ENCODE data around the gene NDOR1.
A peak's percentile ranks its signal among the peaks of the same experiment; 100 is the strongest.

The NDOR1 gene

DNA sequence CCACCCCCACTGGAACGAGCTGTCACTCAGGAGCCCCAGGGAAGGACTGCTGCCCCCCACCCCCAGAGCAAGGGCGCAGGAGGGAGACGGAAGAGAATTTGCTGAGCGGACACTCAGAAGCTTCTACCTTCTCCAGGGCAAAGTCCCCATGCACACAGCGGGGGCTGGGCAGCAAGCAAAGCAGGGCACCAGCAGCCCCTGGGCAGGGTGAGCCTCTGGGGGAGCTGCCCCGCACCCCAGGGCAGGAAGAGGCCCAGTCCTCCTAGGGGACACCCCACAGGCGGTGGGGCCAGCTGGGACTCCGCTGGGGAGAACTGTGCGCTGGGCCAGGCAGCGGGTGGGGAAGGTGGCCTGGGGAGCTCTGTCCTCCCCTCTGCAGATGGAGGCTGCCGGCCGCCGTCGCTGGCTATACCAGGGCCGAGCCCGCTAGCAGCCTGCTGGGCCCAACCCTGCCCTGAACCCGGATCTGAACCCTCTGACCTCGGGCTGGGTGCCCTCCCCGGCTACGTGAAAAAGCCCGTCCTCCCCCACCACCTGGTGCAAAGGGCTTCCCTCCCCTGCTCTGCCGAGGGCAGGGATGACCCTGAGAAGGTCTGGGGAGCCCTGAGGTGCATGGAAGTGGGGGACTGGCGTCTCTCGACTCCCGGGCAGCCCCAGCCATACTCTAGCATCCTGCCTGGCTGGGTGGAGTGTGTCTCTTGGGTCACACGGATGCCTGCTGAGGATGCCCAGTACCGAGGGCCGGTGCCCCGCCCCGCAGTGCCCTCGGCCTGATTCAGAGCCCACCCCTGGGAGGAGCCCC is 24.6 kb downstream of the NDOR1 start:
- DNase-seq (ENCODE audit: low read depth): no peak
- TF ChIP-seq, protein P1, sequence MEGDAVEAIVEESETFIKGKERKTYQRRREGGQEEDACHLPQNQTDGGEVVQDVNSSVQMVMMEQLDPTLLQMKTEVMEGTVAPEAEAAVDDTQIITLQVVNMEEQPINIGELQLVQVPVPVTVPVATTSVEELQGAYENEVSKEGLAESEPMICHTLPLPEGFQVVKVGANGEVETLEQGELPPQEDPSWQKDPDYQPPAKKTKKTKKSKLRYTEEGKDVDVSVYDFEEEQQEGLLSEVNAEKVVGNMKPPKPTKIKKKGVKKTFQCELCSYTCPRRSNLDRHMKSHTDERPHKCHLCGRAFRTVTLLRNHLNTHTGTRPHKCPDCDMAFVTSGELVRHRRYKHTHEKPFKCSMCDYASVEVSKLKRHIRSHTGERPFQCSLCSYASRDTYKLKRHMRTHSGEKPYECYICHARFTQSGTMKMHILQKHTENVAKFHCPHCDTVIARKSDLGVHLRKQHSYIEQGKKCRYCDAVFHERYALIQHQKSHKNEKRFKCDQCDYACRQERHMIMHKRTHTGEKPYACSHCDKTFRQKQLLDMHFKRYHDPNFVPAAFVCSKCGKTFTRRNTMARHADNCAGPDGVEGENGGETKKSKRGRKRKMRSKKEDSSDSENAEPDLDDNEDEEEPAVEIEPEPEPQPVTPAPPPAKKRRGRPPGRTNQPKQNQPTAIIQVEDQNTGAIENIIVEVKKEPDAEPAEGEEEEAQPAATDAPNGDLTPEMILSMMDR (IDR thresholded peaks at IDR 0.05; ENCODE audit: control insufficient read depth, extremely low read depth, insufficient read depth): no peak
- H3K4me3 ChIP-seq (ENCODE audit: low read depth, low read length): no peak overlapping the region

DNA sequence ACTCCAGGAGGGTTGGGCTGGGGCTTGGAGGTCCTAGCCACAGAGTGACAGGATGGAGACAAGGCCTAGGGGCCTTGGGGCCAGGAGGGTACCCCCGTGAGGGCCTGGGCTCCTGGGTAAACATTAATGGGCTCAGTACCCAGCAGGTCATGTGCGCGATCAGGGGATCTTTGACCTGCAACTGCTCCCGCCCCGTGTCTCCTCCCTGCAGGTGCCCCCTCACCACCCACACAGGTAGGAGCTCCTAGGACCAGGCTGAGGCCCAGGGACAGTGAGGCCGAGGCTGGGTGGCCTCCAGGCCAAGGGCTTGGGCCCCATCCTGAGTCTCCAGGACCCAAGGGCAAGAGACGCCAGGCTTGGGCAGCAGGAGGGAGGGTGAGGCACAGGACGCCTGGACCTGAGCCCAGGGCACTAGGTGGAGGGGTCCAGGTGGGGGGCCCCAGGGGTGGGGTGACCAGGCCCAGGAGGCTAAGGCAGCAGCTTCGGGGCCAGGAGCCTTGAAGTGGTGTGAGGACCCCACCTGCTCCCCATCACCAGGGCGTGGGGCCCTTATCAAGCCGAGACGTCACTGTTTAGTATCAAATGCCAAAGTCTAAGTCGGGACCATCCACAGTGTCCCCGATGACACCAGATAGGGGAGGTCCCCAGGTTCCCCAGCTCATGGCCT is 25.3 kb downstream of the NDOR1 start, which contains the start of gene SLC34A3:
TSS of gene SLC34A3 (plus strand) at position 197 of the 667 bp plus-strand sequence. CDS start 802 bp downstream, outside the sequence.
- TF ChIP-seq, protein P1 (IDR thresholded peaks at IDR 0.05; ENCODE audit: control insufficient read depth, extremely low read depth, insufficient read depth): no peak
- no peak for DNase-seq (ENCODE audit: low read depth)
- H3K4me3 ChIP-seq (ENCODE audit: low read depth, low read length): peak within 1 kb of the TSS; percentile 50

DNA sequence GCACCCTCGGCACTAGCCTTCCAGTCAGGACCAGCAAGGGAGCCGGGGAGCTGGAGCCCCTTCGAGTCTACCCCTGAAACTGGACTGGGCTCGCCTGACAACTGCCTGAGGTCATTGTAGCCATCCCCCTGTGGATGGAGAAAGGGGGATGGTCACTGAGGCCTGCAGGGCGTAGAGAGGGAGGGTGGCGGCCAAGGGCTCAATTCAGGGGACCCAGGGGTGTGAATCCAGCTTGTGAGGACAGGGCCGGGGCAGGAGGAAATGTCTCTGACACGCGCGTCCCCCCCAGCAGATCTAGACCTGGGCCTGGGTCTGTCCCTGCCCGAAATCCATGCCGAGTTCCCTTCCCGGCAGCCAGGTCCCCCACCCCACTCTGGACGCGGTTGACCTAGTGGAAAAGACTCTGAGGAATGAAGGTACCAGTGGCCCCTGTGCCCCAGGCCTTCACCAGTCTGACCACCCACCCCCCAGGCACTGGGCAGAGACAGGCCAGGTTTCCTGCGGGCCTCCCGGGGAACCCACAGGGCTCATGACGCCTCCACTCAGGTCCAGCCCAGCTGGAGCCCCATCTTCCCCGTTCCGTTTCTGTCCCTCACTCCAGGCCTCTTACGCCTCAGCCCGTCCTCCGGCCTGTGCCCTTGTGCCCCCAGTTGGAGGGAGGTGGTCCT is 26.0 kb downstream of the NDOR1 start:
- H3K4me3 ChIP-seq (ENCODE audit: low read depth, low read length): peak overlapping the region; percentile 50
- no peak for DNase-seq (ENCODE audit: low read depth)
- TF ChIP-seq, protein P1 (IDR thresholded peaks at IDR 0.05; ENCODE audit: control insufficient read depth, extremely low read depth, insufficient read depth): no peak

DNA sequence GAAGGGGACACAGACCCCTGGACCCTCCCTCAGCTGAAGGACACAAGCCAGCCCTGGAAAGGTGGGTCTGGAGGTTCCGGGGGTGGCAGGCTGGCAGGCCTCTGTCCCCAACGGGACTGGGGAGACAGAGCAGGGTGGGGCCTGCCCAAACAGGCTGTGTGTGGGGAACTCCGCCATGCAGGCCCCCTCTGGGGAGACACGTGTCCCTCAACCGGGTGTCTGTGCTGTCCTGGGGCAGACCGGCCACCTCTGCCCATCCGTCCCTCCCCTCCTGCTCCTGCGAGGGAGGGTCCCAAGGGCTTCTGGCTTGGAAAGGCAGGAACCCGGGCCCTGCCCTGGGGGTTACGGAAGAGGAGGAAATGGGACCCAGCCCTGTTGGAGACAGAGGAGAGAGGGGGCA is 26.6 kb downstream of the NDOR1 start:
- TF ChIP-seq, protein P1 (IDR thresholded peaks at IDR 0.05; ENCODE audit: control insufficient read depth, extremely low read depth, insufficient read depth): no peak
- peak overlapping the region; percentile 50 for H3K4me3 ChIP-seq (ENCODE audit: low read depth, low read length)

DNA sequence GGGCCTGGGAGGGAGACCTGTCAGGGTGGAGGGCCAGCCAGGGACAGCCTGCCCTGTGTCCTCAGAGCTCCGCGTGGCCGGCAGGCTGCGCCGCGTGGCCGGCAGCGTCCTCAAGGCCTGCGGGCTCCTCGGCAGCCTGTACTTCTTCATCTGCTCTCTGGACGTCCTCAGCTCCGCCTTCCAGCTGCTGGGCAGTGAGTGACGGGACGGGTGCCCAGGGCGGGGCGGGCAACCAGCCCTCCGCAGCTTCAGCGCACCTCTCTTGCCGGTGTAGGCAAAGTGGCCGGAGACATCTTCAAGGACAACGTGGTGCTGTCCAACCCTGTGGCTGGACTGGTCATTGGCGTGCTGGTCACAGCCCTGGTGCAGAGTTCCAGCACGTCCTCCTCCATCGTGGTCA is 27.0 kb downstream of the NDOR1 start:
- DNase-seq (ENCODE audit: low read depth): no peak
- TF ChIP-seq, protein P1 (IDR thresholded peaks at IDR 0.05; ENCODE audit: control insufficient read depth, extremely low read depth, insufficient read depth): no peak
- peak overlapping the region; percentile 50 for H3K4me3 ChIP-seq (ENCODE audit: low read depth, low read length)

More for the DNA sequence above, 26.6 kb downstream of the NDOR1 start:
- DNase-seq (ENCODE audit: low read depth): no peak

DNA sequence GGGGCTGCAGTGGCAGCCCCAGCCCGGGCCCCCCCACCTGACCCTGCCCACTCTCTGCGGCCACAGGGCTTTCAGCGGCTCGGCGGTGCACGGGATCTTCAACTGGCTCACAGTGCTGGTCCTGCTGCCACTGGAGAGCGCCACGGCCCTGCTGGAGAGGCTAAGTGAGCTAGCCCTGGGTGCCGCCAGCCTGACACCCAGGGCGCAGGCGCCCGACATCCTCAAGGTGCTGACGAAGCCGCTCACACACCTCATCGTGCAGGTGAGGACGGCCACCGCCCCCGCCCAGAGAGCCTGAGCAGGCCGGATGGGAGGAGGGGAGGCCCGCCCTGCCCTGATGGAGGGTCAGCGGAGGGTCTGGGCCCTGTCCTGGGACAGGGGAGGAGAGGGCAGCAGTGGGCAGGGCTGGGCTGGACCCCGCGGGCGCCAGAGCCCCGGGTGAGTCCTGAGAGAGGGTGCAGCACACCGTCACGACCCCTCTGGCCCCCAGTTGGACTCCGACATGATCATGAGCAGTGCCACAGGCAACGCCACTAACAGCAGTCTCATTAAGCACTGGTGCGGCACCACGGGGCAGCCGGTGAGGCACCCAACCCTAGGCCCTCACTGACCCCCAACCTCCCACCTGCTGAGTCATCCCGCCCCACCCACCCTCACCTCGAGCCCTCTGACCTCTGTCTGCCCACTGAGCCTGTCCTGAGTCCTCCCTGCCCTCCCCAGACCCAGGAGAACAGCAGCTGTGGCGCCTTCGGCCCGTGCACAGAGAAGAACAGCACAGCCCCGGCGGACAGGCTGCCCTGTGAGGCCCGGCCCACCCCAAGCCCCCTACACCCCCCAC is 27.9 kb downstream of the NDOR1 start:
- TF ChIP-seq, protein P1 (IDR thresholded peaks at IDR 0.05; ENCODE audit: control insufficient read depth, extremely low read depth, insufficient read depth): no peak
- DNase-seq (ENCODE audit: low read depth): no peak
- no peak overlapping the region for H3K4me3 ChIP-seq (ENCODE audit: low read depth, low read length)

Measured in LNCaP clone FGC (cell line).